HG03139 (cell line): ENCODE measurements around the gene SH3BGRL2.

ENCODE experiments used
- ATAC-seq: cut with Tn5 transposase; IDR thresholded peaks from one replicate; pipeline ENCODE4 v1.9.1; 2021; ENCODE audit not compliant: unreplicated experiment

SH3BGRL2 gene

DNA sequence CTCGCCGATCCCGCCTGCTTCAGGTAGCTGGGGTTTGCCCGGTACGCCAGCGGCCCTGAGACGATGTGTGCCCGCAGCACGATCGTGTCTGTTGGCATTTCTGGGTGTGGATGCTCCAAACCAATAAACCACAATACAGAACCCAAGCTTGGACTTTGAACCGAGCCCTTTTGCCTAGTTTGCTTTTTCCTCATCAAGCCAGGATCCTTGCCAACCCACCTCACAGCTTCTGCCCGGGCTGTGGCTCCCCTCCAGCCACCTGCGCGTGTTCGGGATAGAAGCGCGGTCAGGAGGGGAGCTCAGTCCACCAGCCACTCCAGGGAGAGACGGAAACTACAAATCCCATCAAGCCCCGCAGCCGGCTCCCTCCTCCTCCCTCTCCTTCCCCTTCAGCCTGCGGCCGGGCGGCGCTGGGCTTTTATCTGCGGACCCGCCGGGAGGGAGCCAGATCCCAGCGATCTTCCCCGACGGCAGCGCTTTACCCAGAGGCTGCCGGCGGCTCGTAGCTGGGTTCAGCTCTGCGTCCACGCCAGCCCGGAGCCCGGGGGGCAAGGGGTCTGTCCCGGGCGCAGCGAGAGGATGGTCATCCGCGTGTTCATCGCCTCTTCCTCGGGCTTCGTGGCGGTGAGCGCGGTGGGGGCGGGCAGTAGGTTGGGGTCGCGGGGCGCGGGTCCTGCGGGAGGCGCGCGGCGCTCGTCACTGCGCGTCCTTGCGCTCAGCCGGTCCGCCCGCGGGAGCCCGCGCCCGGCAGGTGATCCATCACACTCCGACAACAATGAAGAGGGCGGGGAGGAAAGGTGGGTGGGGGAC, at the start of gene SH3BGRL2:
Gene SH3BGRL2, plus strand, starts transcription at position 447 of the 810 bp plus-strand sequence. Its CDS starts 133 bp downstream, at position 580.
- no peak for ATAC-seq

DNA sequence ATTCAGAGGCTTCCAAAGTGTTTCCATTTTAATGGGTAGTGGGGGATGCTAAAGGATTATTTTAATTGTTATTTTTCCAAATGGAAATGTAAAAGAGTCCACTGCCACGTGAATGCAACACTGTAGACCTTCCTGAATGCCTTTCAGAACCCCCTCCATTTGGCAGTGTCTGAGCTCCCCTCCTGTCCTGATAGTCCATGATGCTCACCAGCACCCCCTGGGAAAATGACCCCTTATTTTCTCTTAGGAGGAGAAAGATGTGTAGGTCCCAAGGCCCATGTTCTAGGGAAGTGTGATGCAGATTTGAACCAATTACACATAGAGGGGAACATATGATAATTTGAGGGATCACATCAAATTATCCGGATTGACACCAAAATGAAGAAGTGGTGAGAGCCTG, 46.8 kb upstream of the SH3BGRL2 start:
- ATAC-seq = no peak

DNA sequence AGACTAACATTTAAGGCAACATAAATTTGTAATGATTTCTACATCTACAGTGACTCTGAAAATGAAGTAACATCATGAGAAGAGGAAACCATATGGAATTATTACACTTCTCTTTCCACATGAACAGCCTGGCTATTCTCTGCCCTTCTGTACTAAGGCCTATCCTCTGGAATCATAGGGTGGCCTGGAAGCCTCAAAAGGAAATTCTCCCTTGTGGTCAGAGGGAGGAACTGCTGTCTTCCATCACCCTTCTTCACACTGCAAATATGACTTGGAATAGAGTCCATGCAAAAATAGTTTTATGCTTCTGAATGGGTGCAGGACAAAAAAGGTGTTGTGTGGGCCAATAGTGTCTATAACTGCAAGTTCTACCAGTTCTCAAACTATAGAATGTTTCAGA, 44.6 kb upstream of the SH3BGRL2 start:
- no peak for ATAC-seq

DNA sequence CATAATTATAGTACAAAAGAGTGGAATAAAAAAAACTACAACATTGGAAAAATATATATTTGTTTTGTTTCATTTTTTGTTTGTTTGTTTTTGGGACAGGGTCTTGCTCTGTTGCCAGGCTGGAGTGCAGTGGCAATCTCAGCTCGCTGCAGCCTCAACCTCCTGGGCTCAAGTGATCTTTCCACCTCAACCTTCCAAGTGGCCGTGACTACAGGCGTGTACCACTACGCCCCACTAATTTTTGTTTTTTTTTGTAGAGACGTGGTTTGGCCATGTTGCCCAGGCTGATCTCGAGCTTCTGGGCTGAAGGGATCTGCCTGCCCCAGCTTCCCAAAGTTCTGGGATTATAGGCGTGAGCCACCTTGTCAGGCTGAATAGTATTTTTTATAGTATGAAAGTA, 41.4 kb upstream of the SH3BGRL2 start:
- no peak for ATAC-seq

DNA sequence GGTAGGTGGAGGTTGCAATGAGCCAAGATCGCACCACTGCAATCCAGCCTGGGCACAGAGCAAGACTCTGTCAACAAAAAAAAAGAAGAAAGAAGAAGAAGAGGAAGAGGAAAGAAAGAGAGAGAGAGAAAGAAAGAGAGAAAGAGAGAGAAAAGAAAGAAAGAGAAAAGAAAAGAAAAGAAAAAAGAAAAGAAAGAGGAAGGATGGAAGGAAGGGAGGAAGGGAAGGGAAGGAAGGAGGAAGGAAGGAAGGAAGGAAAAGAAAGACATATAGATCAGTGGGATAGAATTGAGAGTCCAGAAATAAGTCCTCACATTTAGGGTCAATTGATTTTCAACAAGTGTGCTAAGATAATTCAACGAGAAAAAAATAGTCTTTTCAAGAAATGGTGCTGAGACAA, 34.0 kb upstream of the SH3BGRL2 start:
- ATAC-seq = no peak

DNA sequence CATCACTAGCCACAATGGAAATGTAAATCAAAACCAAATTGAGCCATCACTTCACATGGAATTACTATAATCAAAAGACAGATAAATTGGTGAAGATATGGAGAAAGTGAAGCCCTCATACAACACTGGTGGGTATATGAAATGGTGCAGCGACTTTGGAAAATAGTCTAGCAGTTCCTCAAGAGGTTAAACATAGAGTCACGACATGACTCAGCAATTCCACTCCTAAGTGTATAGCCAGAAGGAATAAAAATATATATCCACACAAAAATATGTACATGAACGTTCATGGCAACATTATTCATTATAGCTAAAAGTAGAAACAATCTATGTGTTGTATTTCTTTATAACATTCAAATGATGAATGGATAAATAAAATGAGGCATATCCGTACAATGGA, 33.1 kb upstream of the SH3BGRL2 start:
- ATAC-seq = no peak

DNA sequence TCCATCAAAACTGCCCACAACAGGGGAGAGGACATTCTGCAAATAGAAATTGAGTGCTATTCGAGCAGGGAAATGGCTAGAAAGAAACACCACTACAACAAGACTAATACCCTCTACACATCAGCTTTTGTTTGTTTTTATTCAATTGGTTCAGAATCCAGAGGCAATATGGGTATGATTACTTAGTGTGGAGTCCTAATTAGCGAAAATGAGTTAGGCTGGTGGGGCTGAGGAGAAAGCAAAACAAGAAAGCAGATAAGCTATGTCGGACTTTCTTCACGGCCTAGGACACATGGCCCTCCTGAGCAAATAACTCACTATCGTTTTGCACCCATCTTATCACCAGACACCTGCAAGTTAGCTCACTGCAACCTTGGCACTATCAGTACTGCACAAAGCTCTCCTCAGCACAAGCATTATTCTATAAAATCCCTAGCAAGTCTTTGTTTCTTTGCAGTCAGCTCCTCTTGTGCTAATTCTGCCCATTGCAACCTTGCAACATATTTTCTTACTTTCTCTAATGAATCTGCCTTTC, 31.3 kb upstream of the SH3BGRL2 start:
- ATAC-seq = no peak

DNA sequence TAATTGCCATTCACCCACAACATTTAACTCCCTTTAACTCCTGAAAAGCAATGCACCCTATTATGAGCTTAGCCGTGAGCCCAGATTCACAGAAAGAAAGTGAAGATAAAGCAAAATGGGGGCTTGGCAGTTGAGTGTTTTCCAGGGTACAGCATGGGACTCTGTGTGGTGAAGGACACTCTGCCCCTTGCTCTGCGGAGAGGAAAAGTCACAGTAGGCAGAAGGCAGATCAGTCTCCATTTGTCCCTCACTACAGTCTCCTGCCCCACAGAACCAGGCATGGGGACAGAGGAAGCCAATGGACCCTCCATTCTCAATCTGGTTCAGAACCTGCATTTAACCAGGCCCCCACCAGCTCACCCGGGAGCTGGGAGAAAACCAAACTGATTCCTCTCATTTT, 30.8 kb upstream of the SH3BGRL2 start:
- no peak for ATAC-seq

DNA sequence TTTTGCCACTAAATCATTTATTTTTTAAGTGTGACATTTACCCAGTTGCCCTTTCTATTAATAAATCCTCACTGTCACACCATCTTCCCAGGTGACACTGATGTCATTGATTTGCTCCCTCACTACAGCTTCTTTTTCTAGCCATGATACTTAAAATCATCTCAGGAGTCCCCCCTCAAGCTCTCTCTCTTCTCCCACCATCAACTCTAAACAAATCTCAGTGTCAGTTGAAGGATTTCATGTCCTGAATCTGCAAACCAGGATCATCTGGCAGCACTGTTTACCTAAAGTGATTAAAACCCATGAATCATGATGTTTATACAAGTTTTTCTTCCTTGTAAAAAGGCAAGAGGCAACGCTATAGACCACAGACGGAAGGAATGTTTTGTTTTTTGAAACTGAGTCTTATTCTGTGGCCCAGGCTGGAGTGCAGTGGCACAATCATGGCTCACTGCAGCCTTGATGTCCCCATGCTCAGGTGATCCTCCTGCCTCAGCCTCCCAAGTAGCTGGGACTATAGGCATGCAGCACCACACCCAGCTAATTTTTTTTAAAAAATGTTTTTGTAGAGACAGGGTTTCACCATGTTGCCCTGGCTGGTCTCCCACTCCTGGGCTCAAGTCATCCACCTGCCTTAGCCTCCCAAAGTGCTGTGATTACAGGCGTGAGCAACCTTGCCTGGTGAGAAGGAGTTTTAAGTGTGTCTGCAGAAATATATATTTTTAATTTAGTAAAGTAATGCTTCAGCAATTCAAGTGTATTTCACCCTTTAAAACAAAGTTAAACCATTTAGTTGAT, 30.1 kb upstream of the SH3BGRL2 start:
- no peak for ATAC-seq

DNA sequence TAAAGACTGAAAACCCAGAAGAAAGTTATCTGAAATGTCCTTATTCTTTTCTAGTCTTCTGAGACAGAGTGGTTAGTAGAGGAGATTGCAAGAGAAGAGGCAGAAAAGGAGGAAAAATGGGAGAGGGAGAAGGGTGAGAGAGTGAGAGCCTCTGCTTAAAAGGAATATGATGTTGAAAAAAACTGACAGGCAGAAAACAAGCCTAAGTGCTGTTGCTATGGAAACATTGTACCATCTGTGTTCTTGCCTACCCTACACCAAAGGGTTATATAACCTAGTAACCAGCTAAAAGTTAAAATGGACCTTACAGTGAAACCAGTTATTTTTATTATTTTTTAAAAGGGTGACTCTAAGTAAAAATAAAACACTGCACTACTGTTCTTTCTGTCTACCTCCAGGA, 28.3 kb upstream of the SH3BGRL2 start:
- ATAC-seq = no peak

DNA sequence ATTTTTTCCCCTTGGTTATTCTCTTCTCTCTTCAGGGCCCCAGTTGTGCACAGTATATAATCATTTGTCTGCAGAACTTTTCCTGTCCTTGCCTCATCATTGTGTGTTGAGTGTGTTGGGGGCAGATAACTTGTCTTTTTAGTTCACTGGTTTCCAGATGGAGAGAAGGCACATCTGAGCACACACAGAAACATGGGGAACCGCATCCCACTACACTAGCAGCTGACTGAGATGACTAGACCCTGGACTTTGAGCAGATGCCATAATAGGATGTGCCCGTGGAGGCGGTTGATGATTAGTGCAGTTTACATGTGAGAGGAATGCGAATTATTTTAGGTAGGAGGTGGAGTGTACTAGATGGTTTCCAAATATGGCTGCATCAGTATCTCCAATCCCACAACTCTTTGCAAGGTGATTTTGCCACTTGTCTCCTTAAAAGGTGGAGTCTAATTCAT, 26.5 kb upstream of the SH3BGRL2 start:
- no peak for ATAC-seq

DNA sequence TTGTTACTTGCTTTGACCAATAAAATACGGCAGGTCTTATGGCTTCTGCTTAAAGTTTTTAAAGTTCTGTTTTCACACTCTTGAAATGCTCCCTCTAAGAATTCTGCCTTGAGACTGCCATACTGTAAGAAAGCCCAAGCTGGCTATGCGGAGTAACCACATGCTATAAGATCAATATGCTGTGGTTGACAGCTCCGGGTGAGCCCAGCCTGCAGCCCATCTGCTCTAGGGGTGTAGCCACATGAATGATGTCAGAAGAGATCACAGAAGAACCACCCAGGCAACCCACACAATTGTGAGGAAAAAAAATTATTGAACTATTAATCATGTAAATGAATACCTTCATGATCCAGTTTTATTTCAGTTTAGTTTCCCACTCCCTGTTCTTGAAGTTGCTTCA, 26.1 kb upstream of the SH3BGRL2 start:
- no peak for ATAC-seq

DNA sequence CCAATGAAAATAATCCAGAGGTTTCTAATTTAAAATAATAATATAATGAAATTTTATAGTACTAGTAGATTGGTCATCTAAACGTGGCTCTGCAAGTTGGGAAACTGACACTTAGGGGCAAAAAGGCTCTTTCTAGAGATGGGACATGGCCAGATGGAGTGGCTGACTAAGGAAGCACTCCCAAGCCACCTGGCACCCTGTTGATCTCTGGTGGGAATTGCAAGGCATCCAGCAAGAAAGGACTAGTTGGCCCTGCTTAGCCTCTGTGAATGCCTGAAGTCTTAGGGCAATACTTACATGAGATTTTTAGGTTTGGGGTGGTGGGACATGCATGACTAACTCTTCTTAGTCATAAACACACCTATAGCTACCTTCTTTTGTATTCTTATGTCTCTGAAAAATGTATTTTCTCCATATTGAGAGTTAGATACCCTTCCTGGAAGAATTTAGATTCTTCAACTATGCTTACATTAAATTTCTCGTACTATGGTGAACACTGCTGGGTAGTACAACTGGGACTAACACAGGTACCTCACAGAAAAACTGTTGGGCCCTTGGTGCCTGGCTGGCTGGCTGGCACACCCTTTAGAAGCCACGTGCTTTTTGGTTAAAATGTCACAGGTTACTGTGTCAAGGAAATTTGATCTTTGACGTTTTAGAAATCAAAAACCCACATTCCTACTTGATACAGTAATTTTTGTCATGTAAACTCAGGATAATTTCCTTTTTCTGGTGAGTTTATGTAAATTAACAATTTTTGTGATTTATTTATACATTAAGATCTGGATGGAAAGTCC, 25.0 kb upstream of the SH3BGRL2 start:
- no peak for ATAC-seq

DNA sequence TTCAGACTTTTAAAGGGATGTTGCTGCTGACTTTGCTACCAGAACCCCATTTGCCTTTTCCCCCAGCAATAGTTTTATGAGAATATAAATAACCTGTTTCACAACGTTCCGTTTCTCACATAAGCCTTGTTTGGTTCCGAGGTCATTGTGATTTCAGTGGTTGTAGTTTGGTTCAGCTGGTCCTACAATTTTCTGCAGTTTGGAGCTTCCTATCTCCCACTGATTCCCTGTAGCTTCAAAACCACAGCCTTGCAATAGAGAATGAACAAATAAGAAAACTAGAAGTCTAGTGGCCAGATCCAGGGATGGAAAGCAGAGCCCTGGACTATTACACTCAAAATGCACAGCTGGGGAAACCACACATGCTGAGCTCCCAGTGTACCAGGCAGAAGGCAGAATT, 24.1 kb upstream of the SH3BGRL2 start:
- no peak for ATAC-seq

DNA sequence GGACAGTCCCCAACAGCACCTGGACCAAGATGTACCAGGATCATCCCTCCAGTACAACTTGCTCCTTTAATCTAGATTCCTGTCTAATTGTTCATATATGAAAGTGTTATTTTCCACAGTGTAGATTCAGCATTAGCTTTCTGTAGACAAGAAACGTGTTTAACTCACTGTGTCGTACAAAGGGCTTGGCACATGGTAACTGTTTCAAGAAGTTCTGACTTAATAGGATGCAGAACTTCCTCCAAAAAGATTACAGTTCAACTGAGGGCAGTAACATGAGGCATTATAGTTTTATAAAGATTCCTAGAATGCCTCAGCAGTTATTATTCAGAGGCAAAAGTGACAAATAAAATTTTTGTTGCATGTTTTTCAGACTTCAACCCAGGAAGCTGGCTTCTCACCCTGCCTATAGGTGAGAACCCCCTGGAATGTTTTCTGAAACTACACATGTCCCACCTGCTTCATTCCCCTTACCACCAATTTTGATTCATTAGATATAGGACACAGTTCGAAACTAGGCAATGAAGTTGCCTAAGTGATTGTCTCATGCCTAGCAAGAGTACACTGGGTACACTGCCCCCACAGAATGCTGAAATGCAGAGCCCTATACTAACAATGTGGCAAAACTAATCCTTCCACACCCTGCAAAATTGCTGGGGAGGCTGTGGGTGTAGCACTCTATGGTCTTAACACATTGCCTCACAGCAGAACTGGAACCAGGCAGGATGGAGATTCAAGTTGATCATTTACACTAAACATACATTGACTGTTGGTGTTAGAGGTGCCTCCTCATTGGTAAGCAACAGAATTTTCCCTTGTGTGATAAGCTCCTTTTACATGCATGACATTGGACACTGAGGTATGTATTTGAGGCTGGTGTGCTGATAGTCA, 22.6 kb upstream of the SH3BGRL2 start:
- no peak for ATAC-seq

DNA sequence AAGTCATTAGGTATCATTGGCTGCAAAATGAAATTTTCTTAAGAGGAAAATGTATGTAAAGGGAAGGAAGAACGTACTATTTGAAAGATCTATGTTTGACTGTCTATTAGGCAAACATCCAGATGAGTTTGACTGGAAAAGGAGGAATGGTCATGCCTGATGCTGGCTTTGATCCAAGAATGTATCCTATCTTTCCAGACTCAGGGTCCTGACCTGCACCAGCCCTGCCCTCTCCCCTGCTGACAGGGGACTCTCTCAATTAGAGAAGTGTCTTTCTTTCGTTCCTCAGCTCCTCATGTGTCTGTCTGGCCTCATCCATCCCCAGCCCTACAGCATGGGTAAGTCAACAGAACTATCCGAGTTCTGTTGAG, 21.9 kb upstream of the SH3BGRL2 start:
- ATAC-seq = no peak

DNA sequence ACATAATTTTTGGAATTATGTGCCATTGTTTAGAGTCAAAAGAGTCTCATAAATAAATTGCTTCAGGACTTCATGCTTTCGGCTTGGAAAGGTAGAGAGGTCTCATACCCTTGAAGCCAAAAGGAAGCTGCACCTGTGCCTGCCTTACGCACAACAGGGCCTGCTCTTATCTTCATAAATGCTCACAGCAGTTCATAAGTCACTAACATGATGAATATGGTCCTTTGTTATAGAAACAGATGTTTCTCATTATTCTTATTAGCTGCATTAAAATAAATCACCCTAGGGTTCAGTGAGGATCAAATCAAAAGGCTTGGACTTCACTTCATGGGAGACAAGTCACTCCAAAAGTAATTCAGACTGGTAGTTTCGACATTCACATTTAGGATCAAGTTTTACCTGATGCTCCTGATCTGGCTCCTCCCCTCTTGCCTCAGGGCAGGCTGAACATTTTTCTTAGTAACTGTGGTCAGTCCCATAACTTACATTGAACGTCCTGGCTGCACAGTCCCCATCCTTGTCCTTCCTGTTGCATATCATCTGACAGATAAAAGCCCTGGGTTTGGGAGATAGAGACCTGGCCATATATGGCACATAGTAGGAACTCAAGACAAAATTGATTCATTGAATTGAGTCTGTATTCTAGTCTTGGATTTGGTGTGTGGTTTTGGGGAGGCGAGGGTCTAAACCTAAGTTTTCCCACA, 20.7 kb upstream of the SH3BGRL2 start:
- ATAC-seq = no peak

DNA sequence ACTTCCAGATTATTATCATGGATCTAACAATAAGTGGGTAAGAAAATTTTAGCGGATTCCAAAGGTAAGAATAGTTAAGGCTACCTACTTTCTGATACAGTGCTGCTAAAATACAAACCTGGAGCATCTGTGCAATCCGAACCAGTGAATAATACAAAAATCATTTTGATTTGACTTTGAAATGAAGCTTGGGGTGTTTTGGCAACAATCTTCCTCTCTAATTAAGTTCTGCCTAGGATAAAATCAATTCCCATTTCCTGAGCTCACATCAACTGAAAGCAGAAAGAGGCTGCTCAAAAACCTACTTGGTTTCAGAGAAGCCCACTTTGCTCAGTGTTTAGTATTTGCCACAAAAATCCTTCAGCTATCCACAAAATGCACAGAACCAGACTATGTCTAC, 18.7 kb upstream of the SH3BGRL2 start:
- no peak for ATAC-seq

DNA sequence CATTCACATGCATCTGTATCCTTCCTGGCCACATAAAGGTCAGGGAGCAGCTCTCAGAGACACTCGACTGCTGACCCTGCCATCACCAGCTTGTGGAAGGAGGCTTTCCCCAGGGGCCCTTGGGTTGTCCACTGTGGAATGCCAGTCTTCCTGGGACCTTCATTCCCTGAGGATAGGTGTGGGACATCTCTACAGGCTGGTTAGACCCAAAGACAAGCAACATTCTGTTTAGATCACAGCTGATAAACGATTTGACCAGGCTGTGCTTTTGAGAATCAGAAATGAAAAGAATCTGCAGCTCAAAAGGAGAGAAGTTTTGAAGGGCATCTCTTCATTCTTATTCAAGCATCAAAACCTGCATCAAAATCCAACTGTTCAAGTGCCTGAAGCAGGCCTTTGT, 18.2 kb upstream of the SH3BGRL2 start:
- no peak for ATAC-seq

DNA sequence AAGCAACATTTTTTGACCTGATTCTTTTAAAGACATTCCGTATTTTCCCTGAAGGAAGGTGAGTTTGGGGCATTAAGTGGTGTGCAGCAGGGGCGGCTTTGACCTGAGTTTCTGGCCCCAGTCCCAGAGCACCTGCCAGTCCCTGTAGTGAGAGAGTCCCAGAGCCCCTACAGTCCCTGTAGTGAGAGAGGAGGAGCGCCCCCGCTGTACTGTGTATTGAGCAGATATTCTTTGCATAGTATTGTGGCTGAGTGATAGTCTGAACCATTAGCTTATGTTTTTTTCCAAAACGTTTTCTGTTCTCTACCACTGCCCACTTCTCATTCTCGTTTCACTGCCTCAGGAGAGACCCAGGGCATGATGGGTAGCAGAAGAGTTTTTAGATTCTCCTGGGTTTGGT, 17.2 kb upstream of the SH3BGRL2 start:
- no peak for ATAC-seq
